BJ (cell line): ENCODE data around the gene STX7. TPM values are rescaled to one million over a fixed set of nuclear protein-coding genes. Genes with fewer than 3 reads are reported as not detected.

Experiments used
- CTCF ChIA-PET: fragments of 350-600 bp; formaldehyde crosslinking; extraction: SDS; loops from one replicate; lab custom pipeline; 2021; ENCODE audit warnings: antibody characterized with exemption, inconsistent platforms; lab: Yijun Ruan, JAX
- POLR2A ChIA-PET: fragments of 300-600 bp; sonication (Branson Sonifier 250); formaldehyde crosslinking; extraction: SDS; loops from one replicate; lab custom pipeline; 2021; ENCODE audit warnings: antibody characterized with exemption; lab: Charles Lee
- DNase-seq: peaks from one replicate; pipeline ENCODE4 v3.0.0-alpha.2; 2011; ENCODE audit warnings: low read depth
- H3K27me3 ChIP-seq: 2 replicates; pipeline ENCODE4 v1.6.0; 2011; ENCODE audit warnings: low read length; ENCODE audit not compliant: control insufficient read depth, insufficient read depth
- H3K36me3 ChIP-seq: 2 replicates; pipeline ENCODE4 v1.5.1; 2011; ENCODE audit warnings: low read length; ENCODE audit not compliant: control insufficient read depth, insufficient read depth
- H3K4me3 ChIP-seq: 2 replicates; pipeline ENCODE4 v1.5.1; 2011; ENCODE audit warnings: low read depth, mild to moderate bottlenecking, control low read depth, low read length
- polyA plus RNA-seq: library from polyadenylated mRNA; depleted of rRNA; stranded (reverse); fragments of >200 nt; gene quantifications from 2 replicates; pipeline ENCODE4 v1.2.3, GENCODE V29; 2011
- TF ChIP-seq, protein P1 (sequence below): IDR thresholded peaks from 2 replicates; pipeline ENCODE4 v1.5.1; 2011; ENCODE audit warnings: low read depth, mild to moderate bottlenecking, control low read depth, inconsistent platforms, low read length, moderate library complexity; ENCODE audit not compliant: insufficient read depth

Gene STX7
- polyA plus RNA-seq, 1 experiment: 31.0 TPM

DNA sequence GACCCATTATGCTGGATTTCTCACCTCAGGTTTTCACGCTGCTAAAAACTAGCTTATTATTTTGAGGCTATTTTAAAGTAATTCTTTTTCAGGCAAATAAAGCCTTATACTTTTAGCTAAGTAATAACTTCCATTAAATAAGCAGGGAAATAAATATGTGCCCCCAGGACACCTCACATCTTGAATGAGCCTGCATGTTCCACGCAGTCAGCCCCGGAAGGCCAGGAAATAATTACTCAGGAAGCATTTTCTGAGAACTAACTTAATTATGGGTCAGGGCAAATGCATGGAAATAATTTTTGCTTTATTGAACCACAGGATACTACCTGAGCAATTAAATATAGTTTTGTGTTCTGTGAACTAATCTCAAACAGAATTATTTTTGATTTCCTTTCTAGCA, 41.1 kb downstream of the STX7 start:
- peaks cover 2% of the 10 kb centered on the region for H3K36me3 ChIP-seq
- DNase-seq: no peak
- H3K27me3 ChIP-seq: no peaks in the 10 kb centered on the region
- no peak overlapping the region for H3K4me3 ChIP-seq
- CTCF ChIA-PET: interaction anchor here (0.6 to 2.6 kb wide), 6 partner anchors 12 to 397 kb away, joined by 3 to 13 read pairs (median 8); no protein-coding TSS in a partner anchor
- POLR2A ChIA-PET: no interaction called here
- TF ChIP-seq, protein P1, sequence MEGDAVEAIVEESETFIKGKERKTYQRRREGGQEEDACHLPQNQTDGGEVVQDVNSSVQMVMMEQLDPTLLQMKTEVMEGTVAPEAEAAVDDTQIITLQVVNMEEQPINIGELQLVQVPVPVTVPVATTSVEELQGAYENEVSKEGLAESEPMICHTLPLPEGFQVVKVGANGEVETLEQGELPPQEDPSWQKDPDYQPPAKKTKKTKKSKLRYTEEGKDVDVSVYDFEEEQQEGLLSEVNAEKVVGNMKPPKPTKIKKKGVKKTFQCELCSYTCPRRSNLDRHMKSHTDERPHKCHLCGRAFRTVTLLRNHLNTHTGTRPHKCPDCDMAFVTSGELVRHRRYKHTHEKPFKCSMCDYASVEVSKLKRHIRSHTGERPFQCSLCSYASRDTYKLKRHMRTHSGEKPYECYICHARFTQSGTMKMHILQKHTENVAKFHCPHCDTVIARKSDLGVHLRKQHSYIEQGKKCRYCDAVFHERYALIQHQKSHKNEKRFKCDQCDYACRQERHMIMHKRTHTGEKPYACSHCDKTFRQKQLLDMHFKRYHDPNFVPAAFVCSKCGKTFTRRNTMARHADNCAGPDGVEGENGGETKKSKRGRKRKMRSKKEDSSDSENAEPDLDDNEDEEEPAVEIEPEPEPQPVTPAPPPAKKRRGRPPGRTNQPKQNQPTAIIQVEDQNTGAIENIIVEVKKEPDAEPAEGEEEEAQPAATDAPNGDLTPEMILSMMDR: no peak

DNA sequence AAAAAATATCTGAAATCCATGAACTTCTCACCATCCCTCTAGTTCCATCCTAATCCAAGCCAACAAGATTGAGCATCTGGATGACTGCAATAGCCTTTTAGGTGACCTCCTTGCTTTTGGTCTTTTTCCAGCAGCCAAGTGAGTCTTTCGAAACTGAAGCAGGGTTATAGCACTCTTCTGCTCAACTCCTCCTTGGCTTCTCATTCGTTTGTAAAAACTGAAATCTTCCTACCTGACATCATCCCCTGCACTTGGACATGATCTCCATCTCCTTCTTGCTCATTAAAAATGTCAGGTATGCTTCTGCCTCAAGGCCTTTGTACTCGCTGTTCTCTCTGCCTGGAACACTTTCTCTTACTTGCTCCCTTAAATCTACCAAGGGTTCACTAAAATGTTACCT, 46.0 kb downstream of the STX7 start:
- Histone ChIP-seq H3K27me3 (no peaks in the 10 kb centered on the region), H3K4me3 (no peak overlapping the region), H3K36me3 (peaks cover 8% of the 10 kb centered on the region)
- TF ChIP-seq, protein P1: no peak
- POLR2A ChIA-PET: no interaction called here
- peak; percentile 39 for DNase-seq
- CTCF ChIA-PET: interaction anchor here (1.4 to 5.5 kb wide), 3 partner anchors 15 to 543 kb away, joined by 3 to 19 read pairs (median 4); no protein-coding TSS in a partner anchor

- ChIA-PET POLR2A (no interaction called here), CTCF (interaction anchor here (0.5 to 5.5 kb wide), 5 partner anchors 15 to 542 kb away, joined by 4 to 19 read pairs (median 6); no protein-coding TSS in a partner anchor)
- no peak overlapping the region for H3K4me3 ChIP-seq
- no peaks in the 10 kb centered on the region for H3K27me3 ChIP-seq
- no peak for DNase-seq
- TF ChIP-seq, protein P1: no peak
- peaks cover 8% of the 10 kb centered on the region for H3K36me3 ChIP-seq
Measured at GRCh38 chr6:132465530-132466485, 47.1 kb downstream of the STX7 start.

DNA sequence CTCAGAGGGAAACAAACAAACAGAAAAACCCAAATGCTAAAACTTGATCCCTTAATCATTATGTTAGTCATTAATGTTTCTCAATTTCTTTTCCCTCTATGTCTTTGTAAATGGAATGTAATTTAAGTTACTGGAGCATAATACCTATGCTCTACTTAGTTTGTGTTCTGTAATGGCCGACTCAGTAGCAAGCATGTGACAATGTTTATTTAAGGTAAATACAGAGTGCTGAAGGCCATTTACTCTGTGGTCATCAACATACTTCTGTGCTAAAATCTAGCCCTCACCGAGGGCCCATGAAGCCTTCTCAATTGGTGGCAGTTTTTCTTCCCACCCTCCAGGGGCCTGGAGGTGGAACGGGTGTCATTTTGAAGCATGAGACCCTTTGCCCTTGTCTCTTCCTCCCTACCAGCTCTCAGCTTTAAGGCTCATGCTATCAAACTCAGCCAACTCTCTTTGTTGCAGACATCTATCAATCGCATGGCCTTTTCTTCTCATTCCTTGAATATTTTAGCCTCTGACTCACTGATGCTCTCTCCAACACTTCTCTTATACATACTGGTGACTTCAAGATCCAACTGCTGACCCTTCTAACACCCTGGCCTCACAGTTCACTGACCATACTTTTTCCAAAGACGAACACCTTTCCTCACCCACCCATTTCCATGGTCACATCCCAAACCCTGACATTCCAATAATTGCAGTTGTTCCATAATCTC, 48.2 kb downstream of the STX7 start:
- no peaks in the 10 kb centered on the region for H3K27me3 ChIP-seq

More for the DNA sequence above, 48.2 kb downstream of the STX7 start:
- ChIA-PET CTCF (interaction anchor here (1.6 to 5.5 kb wide), 3 partner anchors 164 to 541 kb away, joined by 4 to 19 read pairs (median 6); no protein-coding TSS in a partner anchor), POLR2A (no interaction called here)
- TF ChIP-seq, protein P1: no peak
- Histone ChIP-seq H3K4me3 (no peak overlapping the region), H3K36me3 (peaks cover 8% of the 10 kb centered on the region)
- DNase-seq: no peak
